GM19238 (cell line): ENCODE data around the gene TOP2A.
"Not testable (repeated sequence)": the region's sequence is repeated elsewhere in the genome, so short reads cannot be mapped to it uniquely, and the experiment has no call there.

ENCODE experiments used
- DNase-seq: peaks from one replicate; pipeline ENCODE4 v3.0.0; 2011; ENCODE audit warnings: low spot score; ENCODE audit not compliant: insufficient read length

Gene TOP2A

GRCh38 chr17:40432864-40433528 lies 15.3 kb upstream of the TOP2A start:
- DNase-seq = no peak

GRCh38 chr17:40431231-40431602 lies 13.5 kb upstream of the TOP2A start:
- no peak for DNase-seq

- no peak for DNase-seq
Observed at GRCh38 chr17:40430272-40431230, 12.9 kb upstream of the TOP2A start.

- no peak for DNase-seq
Observed at GRCh38 chr17:40427002-40427491, 9.4 kb upstream of the TOP2A start.

- DNase-seq = no peak
Observed at GRCh38 chr17:40425741-40426140, 8.0 kb upstream of the TOP2A start.

GRCh38 chr17:40422990-40423633 lies 5.4 kb upstream of the TOP2A start:
- DNase-seq = no peak

GRCh38 chr17:40419559-40420331 lies 2.0 kb upstream of the TOP2A start:
- DNase-seq = no peak

GRCh38 chr17:40418428-40418706 lies 671 bp upstream of the TOP2A start:
- no peak for DNase-seq

- peak; percentile 30 for DNase-seq
Observed at GRCh38 chr17:40417258-40417608, 463 bp downstream of the TOP2A start.

GRCh38 chr17:40416671-40417070 lies 1.0 kb downstream of the TOP2A start:
- no peak for DNase-seq

- DNase-seq = no peak
Observed at GRCh38 chr17:40415390-40415789, 2.3 kb downstream of the TOP2A start.

- DNase-seq = not testable (repeated sequence)
Observed at GRCh38 chr17:40414312-40414711, 3.4 kb downstream of the TOP2A start.

GRCh38 chr17:40412880-40413279 lies 4.8 kb downstream of the TOP2A start:
- no peak for DNase-seq

GRCh38 chr17:40411821-40412220 lies 5.9 kb downstream of the TOP2A start:
- DNase-seq = no peak

GRCh38 chr17:40410082-40410481 lies 7.6 kb downstream of the TOP2A start:
- no peak for DNase-seq

GRCh38 chr17:40409540-40409939 lies 8.2 kb downstream of the TOP2A start:
- DNase-seq = not testable (repeated sequence)

GRCh38 chr17:40407460-40407859 lies 10.2 kb downstream of the TOP2A start:
- no peak for DNase-seq

- no peak for DNase-seq
Observed at GRCh38 chr17:40404003-40404402, 13.7 kb downstream of the TOP2A start.

GRCh38 chr17:40402668-40403067 lies 15.0 kb downstream of the TOP2A start:
- no peak for DNase-seq

GRCh38 chr17:40399185-40399584 lies 18.5 kb downstream of the TOP2A start:
- DNase-seq = no peak

GRCh38 chr17:40386555-40386954 lies 31.1 kb downstream of the TOP2A start:
- not testable (repeated sequence) for DNase-seq

- no peak for DNase-seq
Observed at GRCh38 chr17:40382251-40382650, 35.4 kb downstream of the TOP2A start.
